HL-60/S4 treated with retinoic acid at 250 ng/mL for 4 days and 3 days (cell line): Measurements from ENCODE around the gene DND1.
"Not testable (repeated sequence)": the region's sequence is repeated elsewhere in the genome, so short reads cannot be mapped to it uniquely, and the experiment has no call there.

Source experiments
- in situ Hi-C: fragments of 300-500 bp; cut with MboI; formaldehyde crosslinking; loops from 2 replicates; pipeline ENCODE4 v1.7.0; 2022; ENCODE audit warnings: low sequenced_read_pairs

DND1 gene

DNA sequence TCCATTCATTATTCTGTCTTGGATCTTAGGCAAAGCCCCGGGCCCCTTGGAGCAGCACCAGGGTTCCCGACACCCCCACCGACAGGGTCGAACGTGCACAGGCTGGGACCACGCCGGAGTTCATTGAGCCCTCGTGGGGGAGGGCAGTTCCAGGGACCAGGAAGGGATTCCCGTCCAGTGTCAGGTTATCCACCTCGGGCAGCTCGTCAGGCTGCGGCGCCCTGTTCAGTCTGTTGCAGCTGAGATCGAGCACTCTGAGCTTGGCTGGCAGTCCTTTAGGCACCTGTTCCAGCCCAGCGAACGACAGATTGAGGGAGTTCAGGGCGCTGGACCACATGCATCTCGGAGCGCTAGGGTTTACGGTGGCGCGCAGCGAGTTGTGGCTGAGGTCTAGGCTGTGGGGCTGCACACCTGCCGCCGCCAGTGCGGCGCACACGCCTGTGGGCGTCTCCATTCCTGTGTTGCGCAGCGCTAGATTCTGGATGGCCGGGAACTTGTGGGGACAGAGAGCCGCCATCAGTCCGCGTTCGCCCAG lies 41.5 kb downstream of the DND1 start:
- in situ Hi-C loops = no loop called here

DNA sequence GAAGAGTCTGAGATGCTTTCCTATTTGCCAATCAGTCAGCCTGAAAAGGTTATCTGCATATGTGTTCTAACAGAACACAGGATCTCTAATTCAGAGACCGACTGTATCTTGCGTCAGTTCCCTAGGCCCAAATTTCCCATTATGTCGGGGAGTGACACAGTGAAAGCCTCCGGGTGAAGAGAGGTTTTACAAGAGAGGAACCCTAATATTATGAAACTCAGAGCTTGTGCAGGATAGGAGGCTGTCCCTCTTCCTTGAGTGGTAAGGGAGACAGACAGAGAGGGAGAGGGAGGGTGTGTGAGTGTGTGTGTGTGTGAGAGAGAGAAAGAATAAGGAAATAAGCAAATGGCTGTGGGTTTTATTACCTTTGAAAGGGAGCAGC lies 42.3 kb downstream of the DND1 start:
- in situ Hi-C loops = no loop called here

DNA sequence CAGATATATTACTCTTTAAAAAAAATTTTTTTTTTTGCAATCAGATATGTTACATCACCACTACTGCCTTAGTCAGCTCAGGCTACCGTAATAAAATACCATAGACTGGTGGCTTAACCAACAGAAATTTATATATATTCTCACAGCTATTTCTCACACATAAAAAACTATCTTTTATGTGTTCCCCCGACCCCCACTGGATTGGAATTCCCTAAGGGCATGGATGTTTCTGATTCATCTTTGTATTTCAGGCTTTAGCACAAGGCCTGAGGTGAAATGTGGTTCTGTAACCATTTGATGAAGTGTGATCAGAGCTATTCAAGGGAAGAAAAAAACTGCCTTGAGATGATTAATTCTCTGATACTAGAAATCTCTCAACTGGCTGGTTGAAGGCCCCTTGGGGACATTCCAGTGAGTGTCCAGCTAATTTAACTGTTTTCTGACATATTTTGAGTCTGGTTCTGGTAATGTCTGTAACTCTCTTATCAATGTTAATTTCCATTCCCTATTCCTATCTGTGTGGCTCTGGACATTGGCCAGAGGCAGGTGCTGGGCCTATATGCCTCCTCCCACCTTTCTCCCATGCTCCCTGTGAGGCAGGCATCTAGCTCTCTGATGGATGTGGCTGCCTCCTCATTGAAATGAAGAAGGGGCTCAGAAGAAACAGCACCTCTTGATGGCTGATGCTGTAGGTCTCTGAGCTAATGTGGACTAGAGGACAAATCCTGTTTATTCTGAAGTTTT lies 42.9 kb downstream of the DND1 start:
- in situ Hi-C loops = no loop called here

DNA sequence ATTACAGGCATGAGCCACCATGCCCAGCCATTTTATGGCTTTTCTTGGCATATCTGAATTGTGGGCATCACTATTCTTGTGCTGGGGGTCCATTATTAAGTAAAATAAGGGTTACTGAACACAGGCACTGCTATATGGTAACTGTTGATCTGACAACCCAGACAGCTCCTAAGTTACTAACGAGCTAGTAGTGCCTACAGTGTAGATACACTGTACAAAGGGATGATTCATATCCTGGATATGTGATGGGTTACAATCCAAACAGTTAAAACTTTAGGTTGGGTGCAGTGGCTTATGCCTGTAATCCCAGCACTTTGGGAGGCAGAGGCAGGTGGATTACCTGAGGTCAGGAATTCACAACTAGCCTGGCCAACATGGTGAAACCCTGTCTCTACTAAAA lies 44.7 kb downstream of the DND1 start:
- in situ Hi-C loops = no loop called here

DNA sequence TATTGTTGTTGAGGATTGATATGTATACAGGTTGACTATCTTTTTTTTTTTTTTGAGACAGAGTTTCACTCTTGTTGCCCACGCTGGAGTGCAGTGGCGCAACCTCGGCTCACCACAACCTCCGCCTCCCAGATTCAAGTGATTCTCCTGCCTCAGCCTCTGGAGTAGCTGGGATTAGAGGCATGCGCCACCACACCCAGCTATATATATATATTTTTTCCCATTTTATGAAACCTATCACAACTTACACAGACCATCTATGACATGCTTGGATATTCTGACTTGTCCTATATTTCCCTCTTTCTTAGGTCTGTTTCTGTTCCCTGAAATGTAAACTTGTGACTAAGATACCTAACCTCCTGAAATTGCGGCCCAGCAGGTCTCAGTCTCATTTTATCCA lies 45.4 kb downstream of the DND1 start:
- in situ Hi-C loops = no loop called here

DNA sequence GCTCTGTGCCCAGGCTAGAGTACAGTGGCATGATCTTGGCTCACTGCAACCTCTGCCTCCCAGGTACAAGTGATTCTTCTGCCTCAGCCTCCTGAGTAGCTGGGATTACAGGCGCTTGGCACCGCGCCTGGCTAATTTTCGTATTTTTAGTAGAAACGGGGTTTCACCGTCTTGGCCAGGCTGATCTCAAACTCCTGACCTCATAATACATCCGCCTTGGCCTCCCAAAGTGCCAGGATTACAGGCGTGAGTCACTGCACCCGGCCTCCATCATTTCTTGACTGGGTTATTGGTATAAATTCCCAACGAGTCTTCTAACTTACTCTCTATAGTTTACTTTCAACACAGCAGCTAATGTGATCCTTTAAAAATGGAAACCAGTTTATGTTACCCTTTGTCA lies 48.5 kb downstream of the DND1 start:
- in situ Hi-C loops = not testable (repeated sequence)

DNA sequence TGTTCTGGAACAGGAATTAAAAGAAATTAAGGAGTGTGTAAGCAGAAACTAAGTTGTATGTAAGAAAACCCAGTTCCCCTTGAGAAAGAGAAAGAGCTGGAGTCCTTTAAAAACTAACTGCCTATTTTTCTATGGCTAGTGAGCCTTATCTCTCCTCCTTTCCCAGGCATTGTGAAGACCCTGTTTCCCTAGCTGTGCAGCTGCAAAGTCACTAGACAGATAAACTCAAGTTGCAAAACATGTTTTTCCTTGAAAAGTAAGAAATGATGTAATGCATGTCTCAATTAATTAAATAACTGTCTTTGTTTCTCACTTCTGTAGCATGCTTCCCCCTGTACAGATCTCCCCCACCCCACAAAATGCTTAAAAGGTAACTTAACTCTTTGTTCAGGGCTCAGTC lies 50.3 kb downstream of the DND1 start:
- in situ Hi-C loops = not testable (repeated sequence)

DNA sequence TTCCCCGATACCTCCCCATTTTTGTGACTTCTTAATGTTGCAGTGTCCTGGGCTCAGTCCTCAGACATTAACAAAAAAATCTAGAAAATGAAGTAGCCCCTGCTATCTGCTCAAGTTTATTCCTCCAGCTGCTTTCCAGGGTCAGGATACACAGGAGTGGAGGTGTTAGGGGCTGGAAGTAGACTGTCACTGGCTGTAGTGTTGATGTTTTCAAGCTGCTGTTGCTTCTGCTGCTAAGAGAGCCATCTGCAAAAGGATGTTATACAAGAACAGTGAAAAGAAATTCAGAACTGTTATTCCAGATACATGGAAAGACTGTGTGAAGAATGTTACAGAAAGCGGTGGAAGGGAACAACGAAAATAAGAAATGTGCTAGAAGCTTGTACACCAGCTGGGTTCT lies 51.1 kb downstream of the DND1 start:
- in situ Hi-C loops = no loop called here
